HG03280 (cell line): ENCODE results near the gene BDNF.

ENCODE experiments used
- ATAC-seq: cut with Tn5 transposase; IDR thresholded peaks from one replicate; pipeline ENCODE4 v1.9.1; 2021; ENCODE audit warnings: mild to moderate bottlenecking, moderate library complexity; ENCODE audit not compliant: unreplicated experiment

BDNF gene

GRCh38 chr11:27626938-27627586 lies 73.2 kb downstream of the BDNF start:
- no peak for ATAC-seq

- ATAC-seq: no peak
Observed at GRCh38 chr11:27626269-27626937, 73.9 kb downstream of the BDNF start.

- no peak for ATAC-seq
Observed at GRCh38 chr11:27625347-27625912, 74.8 kb downstream of the BDNF start.

- no peak for ATAC-seq
Observed at GRCh38 chr11:27623945-27624523, 76.2 kb downstream of the BDNF start.

GRCh38 chr11:27622541-27623300 lies 77.5 kb downstream of the BDNF start:
- ATAC-seq: no peak

- no peak for ATAC-seq
Observed at GRCh38 chr11:27621405-27622161, 78.7 kb downstream of the BDNF start.

- ATAC-seq: no peak
Observed at GRCh38 chr11:27619763-27620335, 80.4 kb downstream of the BDNF start.

- no peak for ATAC-seq
Observed at GRCh38 chr11:27619039-27619574, 81.1 kb downstream of the BDNF start.

- ATAC-seq: no peak
Observed at GRCh38 chr11:27618281-27618915, 81.9 kb downstream of the BDNF start.

GRCh38 chr11:27616711-27617110 lies 83.5 kb downstream of the BDNF start:
- ATAC-seq: no peak

GRCh38 chr11:27615833-27616232 lies 84.4 kb downstream of the BDNF start:
- ATAC-seq: no peak

GRCh38 chr11:27614092-27614491 lies 86.2 kb downstream of the BDNF start:
- no peak for ATAC-seq

GRCh38 chr11:27612932-27613880 lies 87.0 kb downstream of the BDNF start:
- ATAC-seq: no peak

GRCh38 chr11:27611947-27612455 lies 88.3 kb downstream of the BDNF start:
- ATAC-seq: no peak

GRCh38 chr11:27611390-27611789 lies 88.9 kb downstream of the BDNF start:
- ATAC-seq: no peak

- ATAC-seq: no peak
Observed at GRCh38 chr11:27610946-27611345, 89.3 kb downstream of the BDNF start.

GRCh38 chr11:27610280-27610679 lies 90.0 kb downstream of the BDNF start:
- no peak for ATAC-seq

- no peak for ATAC-seq
Observed at GRCh38 chr11:27608951-27609350, 91.3 kb downstream of the BDNF start.
